ENCODE measurements around the gene SAG. TPM values are rescaled to one million over a fixed set of nuclear protein-coding genes. Genes with fewer than 3 reads are reported as not detected.

The SAG gene
- total RNA-seq, 4 donors from 2014 or later = 1.5 TPM; not detected in 3

- WGBS, 2 donors (ENCODE audit: low coverage in 1 of 2) = 75 to 84% methylated on average over 4 to 7 of the region's 7 CpGs
- TF ChIP-seq POLR2A (IDR thresholded peaks at IDR 0.05) = no peak
- no peak for TF ChIP-seq EP300 (IDR thresholded peaks at IDR 0.05)
- TF ChIP-seq POLR2AphosphoS5 (IDR thresholded peaks at IDR 0.05) = no peak
- TF ChIP-seq CTCF (IDR thresholded peaks at IDR 0.05) = no peak
- no peak overlapping the region for H3K4me3 ChIP-seq
- H3K27me3 ChIP-seq = peaks cover 21% of the 10 kb centered on the region
- no peaks in the 10 kb centered on the region for H3K9me3 ChIP-seq
- H3K36me3 ChIP-seq = no peaks in the 10 kb centered on the region
- H3K27ac ChIP-seq = no peak overlapping the region
- ATAC-seq = no peak
- H3K4me1 ChIP-seq = no peaks in the 10 kb centered on the region
These were observed 9.8 kb downstream of the SAG start for GRCh38 chr2:233317196-233317943.

GRCh38 chr2:233319256-233319655 lies 11.6 kb downstream of the SAG start:
- H3K36me3 ChIP-seq = no peaks in the 10 kb centered on the region
- no peak overlapping the region for H3K4me3 ChIP-seq
- 82 to 85% methylated on average over 2 to 3 of the region's 5 CpGs for WGBS, 2 donors (ENCODE audit: low coverage in 1 of 2)
- H3K4me1 ChIP-seq = no peaks in the 10 kb centered on the region
- TF ChIP-seq POLR2A (IDR thresholded peaks at IDR 0.05) (no peak), CTCF (IDR thresholded peaks at IDR 0.05) (no peak), POLR2AphosphoS5 (IDR thresholded peaks at IDR 0.05) (no peak), EP300 (IDR thresholded peaks at IDR 0.05) (no peak)
- H3K27ac ChIP-seq = no peak overlapping the region
- H3K9me3 ChIP-seq = no peaks in the 10 kb centered on the region
- ATAC-seq = no peak
- H3K27me3 ChIP-seq = peaks cover 19% of the 10 kb centered on the region

- Histone ChIP-seq H3K4me1 (no peaks in the 10 kb centered on the region), H3K27me3 (peaks cover 18% of the 10 kb centered on the region), H3K9me3 (no peaks in the 10 kb centered on the region), H3K36me3 (no peaks in the 10 kb centered on the region), H3K27ac (no peak overlapping the region), H3K4me3 (no peak overlapping the region)
- WGBS, 2 donors (ENCODE audit: low coverage in 1 of 2) = 83% methylated on average over 4 of the region's 17 CpGs; no CpG with 5 or more reads in 1 of the 2 donors
- TF ChIP-seq POLR2AphosphoS5 (IDR thresholded peaks at IDR 0.05) = no peak
- no peak for TF ChIP-seq EP300 (IDR thresholded peaks at IDR 0.05)
- TF ChIP-seq POLR2A (IDR thresholded peaks at IDR 0.05) = no peak
- no peak for TF ChIP-seq CTCF (IDR thresholded peaks at IDR 0.05)
- no peak for ATAC-seq
These were observed 12.9 kb downstream of the SAG start for GRCh38 chr2:233320470-233320869.

- Histone ChIP-seq H3K4me3 (no peak overlapping the region), H3K27ac (no peak overlapping the region), H3K9me3 (no peaks in the 10 kb centered on the region), H3K36me3 (no peaks in the 10 kb centered on the region), H3K27me3 (peaks cover 18% of the 10 kb centered on the region), H3K4me1 (no peaks in the 10 kb centered on the region)
- no peak for ATAC-seq
- TF ChIP-seq CTCF (IDR thresholded peaks at IDR 0.05) (no peak), POLR2AphosphoS5 (IDR thresholded peaks at IDR 0.05) (no peak), EP300 (IDR thresholded peaks at IDR 0.05) (no peak), POLR2A (IDR thresholded peaks at IDR 0.05) (no peak)
- 61 to 80% methylated on average over 1 to 6 of the region's 6 CpGs for WGBS, 2 donors (ENCODE audit: low coverage in 1 of 2)
These were observed 13.6 kb downstream of the SAG start for GRCh38 chr2:233321166-233321565.

GRCh38 chr2:233323851-233324250 lies 16.2 kb downstream of the SAG start:
- Histone ChIP-seq H3K27me3 (peaks cover 18% of the 10 kb centered on the region), H3K4me3 (no peak overlapping the region), H3K27ac (no peak overlapping the region), H3K36me3 (no peaks in the 10 kb centered on the region), H3K9me3 (no peaks in the 10 kb centered on the region), H3K4me1 (no peaks in the 10 kb centered on the region)
- ATAC-seq = no peak
- no peak for TF ChIP-seq POLR2AphosphoS5 (IDR thresholded peaks at IDR 0.05)
- no peak for TF ChIP-seq POLR2A (IDR thresholded peaks at IDR 0.05)
- TF ChIP-seq EP300 (IDR thresholded peaks at IDR 0.05) = no peak
- TF ChIP-seq CTCF (IDR thresholded peaks at IDR 0.05) = no peak
- WGBS, 2 donors (ENCODE audit: low coverage in 1 of 2) = 85 to 91% methylated on average over 7 to 8 of the region's 8 CpGs

All from gastroesophageal sphincter (tissue), 4 donors.